ENCODE data around the gene MSI1. TPM values are rescaled to one million over a fixed set of nuclear protein-coding genes. Genes with fewer than 3 reads are reported as not detected.

Gene MSI1
- total and polyA plus RNA-seq, 2 of the 13 experiments (the other 11 are each of a cell fraction or from before 2014, with no cell fraction given) = 0.09 to 0.46 TPM

- TF ChIP-seq MXD4 (CRISPR knock-in tag; IDR thresholded peaks at IDR 0.05) (0 out of 2 replicates have a peak, but pooled peaks have one; percentile 24), ZNF747 (CRISPR knock-in tag; IDR thresholded peaks at IDR 0.05; ENCODE audit: borderline replicate concordance) (no peak), ARID2 (CRISPR knock-in tag; IDR thresholded peaks at IDR 0.05; ENCODE audit: borderline replicate concordance) (no peak), ZNF451 (CRISPR knock-in tag; IDR thresholded peaks at IDR 0.05) (no peak), SRSF1 (optimal IDR thresholded peaks at IDR 0.05; ENCODE audit: low read depth, low read length) (no peak), ZBTB1 (CRISPR knock-in tag; IDR thresholded peaks at IDR 0.05; ENCODE audit: borderline replicate concordance) (no peak), MBNL3 (CRISPR knock-in tag; conservative IDR thresholded peaks at IDR 0.05) (no peak), ZNF318 (CRISPR knock-in tag; IDR thresholded peaks at IDR 0.05) (no peak), KLF6 (CRISPR knock-in tag; IDR thresholded peaks at IDR 0.05) (peak; percentile 53; the same call in 1 of the 2 replicates), SMAD9 (CRISPR knock-in tag; IDR thresholded peaks at IDR 0.05) (no peak), ZNF260 (CRISPR knock-in tag; IDR thresholded peaks at IDR 0.05; ENCODE audit: borderline replicate concordance, low read depth) (no peak), WIZ (CRISPR knock-in tag; IDR thresholded peaks at IDR 0.05) (no peak), KMT2A (CRISPR knock-in tag; IDR thresholded peaks at IDR 0.05) (no peak), RBM22 (optimal IDR thresholded peaks at IDR 0.05; ENCODE audit: low read length) (no peak), KAT7 (CRISPR knock-in tag; IDR thresholded peaks at IDR 0.05; ENCODE audit: borderline replicate concordance) (no peak), THAP7 (CRISPR knock-in tag; IDR thresholded peaks at IDR 0.05) (no peak), ZNF550 (CRISPR knock-in tag; IDR thresholded peaks at IDR 0.05; ENCODE audit: borderline replicate concordance) (no peak), SCMH1 (CRISPR knock-in tag; IDR thresholded peaks at IDR 0.05; ENCODE audit: borderline replicate concordance) (no peak), GATAD2A (CRISPR knock-in tag; IDR thresholded peaks at IDR 0.05) (peak; percentile 86), ZNF644 (CRISPR knock-in tag; IDR thresholded peaks at IDR 0.05; ENCODE audit: low read depth) (no peak), ELK4 (CRISPR knock-in tag; IDR thresholded peaks at IDR 0.05; ENCODE audit: borderline replicate concordance) (no peak)
These were observed 47.4 kb downstream of the MSI1 start (continued) for GRCh38 chr12:120321382-120322202.
